PC-9 (cell line): ENCODE results near the gene RAD17. TPM values are rescaled to one million over a fixed set of nuclear protein-coding genes. Genes with fewer than 3 reads are reported as not detected.

ENCODE experiments used
- BruUV-seq: library from RNA; stranded (reverse); fragments of 400-500 nt; replicated peaks from 2 replicates; lab custom pipeline; 2021; lab: Mats Ljungman, UMichigan
- CTCF ChIA-PET: fragments of 300-600 bp; sonication (Branson Sonifier 250); formaldehyde crosslinking; loops from one replicate; lab custom pipeline; 2022; ENCODE audit warnings: antibody characterized with exemption; lab: Charles Lee
- POLR2A ChIA-PET: fragments of 300-600 bp; sonication (Branson Sonifier 250); formaldehyde crosslinking; loops from one replicate; lab custom pipeline; 2022; ENCODE audit warnings: antibody characterized with exemption; ENCODE audit not compliant: unreplicated experiment; lab: Charles Lee
- DNase-seq, 2 experiments: peaks; one replicate each; pipeline versions ENCODE4 v3.0.0 to v3.0.0-alpha.2; 2015 to 2022; ENCODE audit warnings: mixed read lengths in 1 of 2
- H2AFZ ChIP-seq: fragments of 200-600 bp; sonication (generic); 2 replicates; pipeline ENCODE4 v1.8.1; 2017; ENCODE audit warnings: antibody characterized with exemption
- H3F3A ChIP-seq: fragments of 200-600 bp; sonication (generic); 2 replicates; pipeline ENCODE4 v1.8.1; 2017; ENCODE audit warnings: antibody characterized with exemption, mild to moderate bottlenecking, low read depth; ENCODE audit not compliant: insufficient read depth
- H3K27ac ChIP-seq: fragments of 200-600 bp; sonication (generic); 2 replicates; pipeline ENCODE4 v1.6.1; 2016; ENCODE audit warnings: mixed run types
- H3K27me3 ChIP-seq: fragments of 200-600 bp; sonication (generic); 2 replicates; pipeline ENCODE4 v1.6.1; 2016; ENCODE audit warnings: low read depth, mixed run types; ENCODE audit not compliant: insufficient read depth
- H3K36me3 ChIP-seq: fragments of 200-600 bp; sonication (generic); 2 replicates; pipeline ENCODE4 v1.6.1; 2016; ENCODE audit warnings: low read depth, mixed run types
- H3K4me1 ChIP-seq: fragments of 200-600 bp; sonication (generic); replicated peaks from 2 replicates; pipeline ENCODE4 v1.6.1; 2016; ENCODE audit warnings: mixed run types; ENCODE audit not compliant: insufficient read depth
- H3K4me2 ChIP-seq: fragments of 200-600 bp; sonication (generic); 2 replicates; pipeline ENCODE4 v1.6.1; 2017; ENCODE audit warnings: mixed run types
- H3K4me3 ChIP-seq: fragments of 200-600 bp; sonication (generic); 2 replicates; pipeline ENCODE4 v1.6.1; 2016; ENCODE audit warnings: mixed run types
- H3K79me2 ChIP-seq: fragments of 200-600 bp; sonication (generic); 2 replicates; pipeline ENCODE4 v1.6.1; 2017; ENCODE audit warnings: low read depth, mixed run types
- H3K9me2 ChIP-seq: fragments of 200-600 bp; sonication (generic); 2 replicates; pipeline ENCODE4 v1.8.1; 2017; ENCODE audit warnings: mild to moderate bottlenecking; ENCODE audit not compliant: insufficient read depth
- H3K9me3 ChIP-seq: fragments of 200-600 bp; sonication (generic); 2 replicates; pipeline ENCODE4 v1.8.1; 2016; ENCODE audit warnings: low read depth; ENCODE audit not compliant: insufficient read depth
- H4K20me1 ChIP-seq: fragments of 200-600 bp; sonication (generic); 2 replicates; pipeline ENCODE4 v1.8.1; 2017; ENCODE audit not compliant: insufficient read depth
- EZH2 ChIP-seq: fragments of 200-600 bp; sonication (generic); IDR thresholded peaks from 2 replicates; pipeline ENCODE4 v1.8.0; 2017; ENCODE audit warnings: antibody characterized with exemption, low read depth
- intact Hi-C: fragments of 100-400 bp; cut with micrococcal nuclease; formaldehyde crosslinking; loops from one replicate; pipeline ENCODE4 v1.10.0; 2022; ENCODE audit not compliant: unreplicated experiment
- total RNA-seq: library from RNA; stranded (reverse); gene quantifications from 2 replicates; pipeline ENCODE4 v1.2.3, GENCODE V29; 2021
- TF ChIP-seq, protein P1 (sequence below): fragments of 200-600 bp; sonication (generic); conservative IDR thresholded peaks from 2 replicates; pipeline ENCODE4 v1.6.1; 2017; ENCODE audit warnings: mixed run types, antibody characterized with exemption, mild to moderate bottlenecking, moderate library complexity

The RAD17 gene
- total RNA-seq, 1 experiment from 2014 or later = 21.1 TPM

DNA sequence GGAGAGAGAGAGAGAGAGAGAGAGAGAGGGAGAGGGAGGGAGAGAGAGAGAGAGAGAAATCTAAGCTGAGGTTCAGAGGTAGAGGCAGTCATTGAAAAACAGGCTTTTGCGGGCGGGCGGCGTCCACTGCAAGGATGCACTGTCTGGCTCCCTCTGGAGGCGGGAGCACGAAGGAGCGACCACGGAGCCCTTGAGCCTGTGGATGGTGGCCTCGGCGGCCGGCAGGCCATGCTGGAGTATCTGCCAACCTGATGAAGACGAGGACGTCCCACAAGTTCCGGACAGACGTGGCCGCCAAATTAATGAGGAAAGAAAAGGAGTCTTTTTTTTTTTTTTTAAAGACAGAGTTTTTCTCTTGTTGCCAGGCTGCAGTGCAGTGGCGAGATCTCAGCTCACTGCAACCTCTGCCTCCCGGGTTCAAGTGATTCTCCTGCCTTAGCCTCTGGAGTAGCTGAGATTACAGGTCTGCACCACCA is 34.8 kb upstream of the RAD17 start:
- H2AFZ ChIP-seq = no peak overlapping the region
- CTCF ChIA-PET = interaction anchor here (0.5 to 1.1 kb wide), 7 partner anchors 13 to 1371 kb away, joined by 3 to 13 read pairs (median 5); no protein-coding TSS in a partner anchor
- no peaks in the 10 kb centered on the region for H3K36me3 ChIP-seq
- POLR2A ChIA-PET = no interaction called here
- peaks cover 32% of the 10 kb centered on the region for H3K4me1 ChIP-seq
- no TSS peak for BruUV-seq
- H4K20me1 ChIP-seq = no peaks in the 10 kb centered on the region
- H3K9me2 ChIP-seq = no peaks in the 10 kb centered on the region
- DNase-seq = peak; percentile 53 to 81
- peaks cover 40% of the 10 kb centered on the region for H3F3A ChIP-seq
- H3K27ac ChIP-seq = no peak overlapping the region
- H3K79me2 ChIP-seq = peaks cover 10% of the 10 kb centered on the region; the same call in 1 of the 2 replicates
- H3K27me3 ChIP-seq = no peaks in the 10 kb centered on the region
- H3K4me3 ChIP-seq = no peak overlapping the region
- H3K4me2 ChIP-seq = 0 out of 2 replicates have a peak overlapping the region, but pooled peaks have one; percentile 20
- H3K9me3 ChIP-seq = no peaks in the 10 kb centered on the region
- intact Hi-C loops = loop anchor here (5.0 to 10.0 kb wide), 4 partner anchors 32 to 290 kb away; partner anchors contain the start of genes AK6, RAD17, SLC30A5 and TAF9
- TF ChIP-seq, protein P1, sequence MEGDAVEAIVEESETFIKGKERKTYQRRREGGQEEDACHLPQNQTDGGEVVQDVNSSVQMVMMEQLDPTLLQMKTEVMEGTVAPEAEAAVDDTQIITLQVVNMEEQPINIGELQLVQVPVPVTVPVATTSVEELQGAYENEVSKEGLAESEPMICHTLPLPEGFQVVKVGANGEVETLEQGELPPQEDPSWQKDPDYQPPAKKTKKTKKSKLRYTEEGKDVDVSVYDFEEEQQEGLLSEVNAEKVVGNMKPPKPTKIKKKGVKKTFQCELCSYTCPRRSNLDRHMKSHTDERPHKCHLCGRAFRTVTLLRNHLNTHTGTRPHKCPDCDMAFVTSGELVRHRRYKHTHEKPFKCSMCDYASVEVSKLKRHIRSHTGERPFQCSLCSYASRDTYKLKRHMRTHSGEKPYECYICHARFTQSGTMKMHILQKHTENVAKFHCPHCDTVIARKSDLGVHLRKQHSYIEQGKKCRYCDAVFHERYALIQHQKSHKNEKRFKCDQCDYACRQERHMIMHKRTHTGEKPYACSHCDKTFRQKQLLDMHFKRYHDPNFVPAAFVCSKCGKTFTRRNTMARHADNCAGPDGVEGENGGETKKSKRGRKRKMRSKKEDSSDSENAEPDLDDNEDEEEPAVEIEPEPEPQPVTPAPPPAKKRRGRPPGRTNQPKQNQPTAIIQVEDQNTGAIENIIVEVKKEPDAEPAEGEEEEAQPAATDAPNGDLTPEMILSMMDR = peak; percentile 67
- no peak for TF ChIP-seq EZH2

DNA sequence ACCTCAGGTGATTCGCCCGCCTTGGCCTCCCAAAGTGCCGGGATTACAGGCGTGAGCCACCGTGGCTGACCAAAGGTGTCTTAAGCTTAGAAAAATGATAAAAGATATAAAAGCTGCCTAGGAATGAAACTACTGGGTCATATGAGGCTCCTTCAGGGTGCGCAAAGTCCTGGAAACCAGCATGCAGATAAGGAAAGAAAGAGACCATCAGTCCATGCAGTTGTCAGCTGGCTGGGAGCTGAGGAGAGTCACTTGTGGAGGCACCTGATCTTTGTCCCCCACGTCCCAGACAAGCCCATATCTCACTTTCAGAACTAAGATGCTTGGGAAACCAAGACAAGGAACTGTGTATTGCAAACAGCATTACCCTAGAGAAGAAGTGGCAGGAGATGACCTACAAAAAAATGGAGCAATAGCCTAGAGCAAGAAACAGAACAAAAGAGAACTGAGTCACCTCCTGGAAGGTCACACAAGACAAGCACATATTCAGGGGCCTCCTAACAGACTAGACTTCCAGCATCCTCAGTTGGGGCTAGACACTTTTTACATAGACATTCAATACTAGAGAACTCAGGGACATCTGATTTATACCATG is 34.2 kb upstream of the RAD17 start:
- Histone ChIP-seq H3K9me2 (no peaks in the 10 kb centered on the region), H2AFZ (no peak overlapping the region), H4K20me1 (no peaks in the 10 kb centered on the region), H3K79me2 (peaks cover 10% of the 10 kb centered on the region; the same call in 1 of the 2 replicates), H3K36me3 (no peaks in the 10 kb centered on the region), H3K27me3 (no peaks in the 10 kb centered on the region), H3K4me1 (peaks cover 26% of the 10 kb centered on the region), H3K4me3 (no peak overlapping the region), H3K27ac (no peak overlapping the region), H3K9me3 (no peaks in the 10 kb centered on the region), H3F3A (peaks cover 34% of the 10 kb centered on the region), H3K4me2 (0 out of 2 replicates have a peak overlapping the region, but pooled peaks have one; percentile 20)
- intact Hi-C loops = loop anchor here (10.0 kb wide), 2 partner anchors 91 to 291 kb away; no protein-coding TSS in a partner anchor
- TF ChIP-seq EZH2 = no peak
- TF ChIP-seq, protein P1 = no peak
- BruUV-seq = no TSS peak
- ChIA-PET CTCF (interaction anchor here (0.5 to 1.1 kb wide), 6 partner anchors 12 to 1372 kb away, joined by 3 to 13 read pairs (median 6); no protein-coding TSS in a partner anchor), POLR2A (no interaction called here)
- DNase-seq = peak in 1 of 2 experiments; percentile 59

DNA sequence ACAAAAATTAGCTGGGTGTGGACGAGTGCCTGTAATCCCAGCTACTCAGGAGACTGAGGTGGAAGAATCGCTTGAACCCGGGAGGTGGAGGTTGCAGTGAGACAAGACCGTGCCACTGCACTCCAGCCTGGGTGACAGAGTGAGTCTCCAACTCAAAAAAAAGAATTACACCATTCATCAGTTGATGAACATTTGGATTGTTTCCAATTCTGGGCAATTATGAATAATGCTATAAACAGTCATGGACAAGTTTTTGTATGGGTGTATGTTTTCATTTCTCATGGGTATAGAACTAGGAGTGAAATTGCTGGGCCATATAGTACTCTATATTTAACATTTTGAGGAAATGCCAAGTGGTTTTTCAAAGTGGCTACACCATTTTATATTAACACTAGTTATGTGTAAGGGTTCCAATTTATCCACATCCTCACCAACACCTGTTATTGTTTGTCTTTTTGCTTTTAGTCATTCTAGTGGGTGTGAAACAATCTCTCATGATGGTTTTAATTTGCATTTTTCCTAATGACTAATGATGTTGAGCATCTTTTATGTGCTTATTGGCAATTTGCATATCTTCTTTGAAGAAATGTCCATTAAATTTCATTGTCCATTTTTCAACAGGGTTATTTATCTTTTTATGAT is 28.0 kb upstream of the RAD17 start:
- no peaks in the 10 kb centered on the region for H3K27me3 ChIP-seq
- H3K4me1 ChIP-seq = no peaks in the 10 kb centered on the region
- H3K9me2 ChIP-seq = no peaks in the 10 kb centered on the region
- no peak for DNase-seq
- no peaks in the 10 kb centered on the region for H3K9me3 ChIP-seq
- H3K4me2 ChIP-seq = no peak overlapping the region
- no peaks in the 10 kb centered on the region for H3K79me2 ChIP-seq
- TF ChIP-seq, protein P1 = no peak
- no peak for TF ChIP-seq EZH2
- H3K27ac ChIP-seq = no peak overlapping the region
- H4K20me1 ChIP-seq = no peaks in the 10 kb centered on the region
- H3K36me3 ChIP-seq = no peaks in the 10 kb centered on the region
- intact Hi-C loops = no loop called here
- ChIA-PET POLR2A (interaction anchor here (0.7 kb wide), 1 partner anchor 28 kb away, joined by 3 read pairs; the partner anchor contains the start of gene RAD17), CTCF (no interaction called here)
- BruUV-seq = no TSS peak
- H2AFZ ChIP-seq = no peak overlapping the region
- peaks cover 1% of the 10 kb centered on the region; the same call in 1 of the 2 replicates for H3F3A ChIP-seq
- H3K4me3 ChIP-seq = no peak overlapping the region
